Effector CD4-positive, alpha-beta T cell (primary cell): ENCODE data around the gene STAMBPL1.

Experiments
- DNase-seq: peaks from one replicate; pipeline ENCODE4 v3.0.0-alpha.2; 2020

Gene STAMBPL1

DNA sequence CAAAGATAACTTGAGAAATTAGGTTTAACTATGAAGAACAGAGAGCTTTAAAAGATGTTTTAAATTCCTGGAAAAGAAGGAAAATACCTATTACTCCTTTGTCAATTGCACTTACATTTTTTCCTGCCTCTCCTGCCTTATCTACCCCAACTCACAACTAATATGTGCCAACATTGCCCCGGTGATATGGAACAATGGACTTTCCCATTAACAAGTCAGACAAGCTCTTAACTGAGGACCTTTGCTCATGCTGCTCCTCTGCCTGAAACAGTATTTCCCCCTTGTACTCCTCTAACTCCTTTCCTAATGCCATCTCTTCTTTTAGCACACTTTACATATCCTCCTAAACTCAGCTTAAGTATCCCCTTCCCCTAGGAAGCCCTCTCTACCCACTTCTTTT lies 77.3 kb downstream of the STAMBPL1 start:
- no peak for DNase-seq

DNA sequence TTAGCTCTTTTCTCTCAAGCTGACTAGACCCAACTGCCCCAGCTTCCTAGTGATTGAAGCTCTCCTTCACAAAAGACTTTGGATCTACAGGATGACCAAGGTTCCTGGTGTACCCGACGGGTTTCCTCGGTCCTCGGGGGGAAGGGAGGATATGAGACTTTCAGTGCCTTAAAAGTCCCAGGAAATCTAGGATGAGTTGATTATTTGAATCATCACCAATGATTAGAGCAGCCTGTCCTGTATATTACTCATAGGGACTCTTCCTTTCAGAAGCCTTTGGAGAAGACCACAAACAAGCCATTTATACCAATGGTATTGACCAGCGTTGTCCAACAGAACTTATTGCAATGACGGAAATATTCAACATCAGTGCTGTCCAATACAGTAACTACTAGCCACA lies 78.7 kb downstream of the STAMBPL1 start:
- no peak for DNase-seq

DNA sequence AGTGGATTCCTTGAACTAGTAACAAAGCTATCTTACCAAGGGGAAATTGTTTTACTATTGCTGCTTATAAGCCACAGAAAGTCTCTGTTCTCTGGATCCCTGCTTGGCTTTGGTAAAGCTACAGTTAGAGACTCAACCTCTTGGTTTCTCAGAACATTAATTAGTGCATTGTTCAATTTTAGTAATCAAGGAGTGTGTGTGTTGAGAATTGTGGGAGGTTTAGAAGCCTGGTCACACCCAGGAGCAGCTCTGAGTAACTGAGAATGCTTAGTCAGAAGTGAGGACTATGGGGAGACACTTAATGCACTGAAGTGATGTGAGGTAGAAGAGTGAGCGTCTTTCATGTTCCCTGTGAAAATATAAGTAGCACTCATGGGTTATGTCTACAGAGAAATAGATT lies 80.8 kb downstream of the STAMBPL1 start:
- DNase-seq, result no peak

DNA sequence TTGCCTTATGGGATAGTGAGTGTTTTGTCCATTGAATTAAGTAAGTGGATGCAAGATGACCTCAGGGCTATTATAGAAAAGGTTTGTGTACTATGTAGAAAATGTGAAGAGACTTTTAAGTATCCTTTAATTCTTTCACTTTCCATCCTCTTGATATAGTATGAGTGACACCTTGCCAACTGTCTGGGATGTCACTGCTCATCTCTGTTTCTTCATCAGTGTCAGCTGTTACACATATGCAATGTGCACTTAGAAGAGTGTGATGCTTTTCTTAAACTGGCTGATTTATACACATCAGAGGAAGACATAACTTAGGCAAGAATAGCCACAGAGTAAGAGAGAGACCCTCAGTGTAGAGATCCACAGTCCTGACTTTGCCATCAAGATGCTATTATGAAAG lies 81.2 kb downstream of the STAMBPL1 start:
- DNase-seq, result no peak

DNA sequence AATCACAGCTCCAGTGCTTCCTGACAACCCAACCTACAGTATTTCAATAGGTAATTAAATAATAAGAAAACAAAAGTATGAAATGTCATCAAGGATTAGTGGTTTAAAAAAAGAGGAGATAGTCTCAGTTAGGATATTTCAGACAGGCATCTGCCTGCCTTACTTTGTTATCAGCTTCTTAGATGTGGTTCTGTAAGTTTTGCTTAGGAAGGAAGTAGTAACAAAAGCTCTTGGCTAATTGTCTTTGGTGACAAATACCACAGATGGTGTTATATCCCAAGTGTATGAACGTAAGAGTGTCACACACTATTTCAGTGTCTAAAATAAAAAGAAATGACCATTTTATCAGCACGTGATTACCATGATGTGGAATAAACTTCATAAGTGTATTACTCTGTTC lies 82.3 kb downstream of the STAMBPL1 start:
- no peak for DNase-seq

DNA sequence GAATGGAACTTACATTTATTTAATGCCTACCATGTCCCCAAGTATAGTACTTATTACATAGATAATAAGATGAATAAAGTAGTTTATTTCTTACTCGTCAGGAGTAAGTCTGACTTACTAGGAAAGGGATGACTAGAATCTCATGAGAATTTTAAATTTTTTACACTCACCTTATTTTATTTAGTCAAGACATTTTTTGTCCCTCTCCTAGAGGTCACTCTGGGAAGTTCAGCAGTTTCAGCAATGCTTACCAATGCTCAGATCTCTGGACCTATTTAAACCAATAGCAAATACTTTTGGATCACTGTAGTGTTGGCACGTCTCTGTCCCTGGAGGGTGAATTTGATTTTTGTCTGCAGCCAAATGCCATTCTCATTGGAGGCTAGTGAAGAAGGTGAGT lies 83.3 kb downstream of the STAMBPL1 start:
- DNase-seq, result no peak

DNA sequence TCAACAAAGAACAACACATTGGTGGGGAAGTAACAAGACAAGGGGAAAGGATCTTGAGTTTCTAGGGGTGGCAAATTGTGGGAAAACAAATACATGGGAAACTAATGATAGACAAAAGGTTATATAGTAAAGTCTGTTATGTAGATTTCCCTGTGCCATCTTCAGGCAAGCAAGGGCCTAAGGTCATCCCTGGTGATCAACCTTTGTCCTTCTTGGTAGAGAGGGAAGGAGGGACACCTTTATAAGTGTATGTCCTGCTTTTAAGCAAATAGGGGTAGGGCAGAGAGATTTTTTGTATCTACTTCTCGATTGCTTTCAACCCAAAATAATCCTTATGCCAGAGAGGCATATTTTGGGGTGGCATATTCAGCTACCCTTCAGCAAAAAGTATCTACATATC lies 84.3 kb downstream of the STAMBPL1 start:
- DNase-seq, result no peak

DNA sequence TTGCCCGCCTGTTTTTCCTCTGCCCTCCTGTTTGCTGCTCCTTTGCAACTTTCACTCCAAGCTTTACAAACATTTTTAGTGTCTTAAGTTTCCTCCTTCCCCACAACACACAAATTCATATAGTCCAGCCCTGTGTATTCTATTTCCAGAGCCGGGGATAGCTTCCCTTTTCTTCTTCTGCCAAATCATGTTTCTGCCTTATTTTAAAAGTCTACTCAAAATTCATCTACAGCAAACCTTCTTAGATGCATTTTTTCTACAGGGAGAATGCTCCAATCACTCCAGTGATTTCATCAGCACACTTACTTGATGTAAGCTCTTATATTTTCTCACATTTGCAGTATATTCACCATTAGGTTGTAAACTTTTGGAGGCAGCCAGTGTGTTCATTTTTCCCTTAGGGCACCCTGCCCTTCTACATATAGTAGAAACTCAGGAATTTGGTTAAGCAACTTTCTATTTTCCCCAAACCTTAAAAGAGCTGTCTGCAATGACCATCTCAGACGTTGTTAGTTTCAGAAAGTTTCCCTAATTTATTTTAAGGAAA lies 84.9 kb downstream of the STAMBPL1 start:
- no peak for DNase-seq

DNA sequence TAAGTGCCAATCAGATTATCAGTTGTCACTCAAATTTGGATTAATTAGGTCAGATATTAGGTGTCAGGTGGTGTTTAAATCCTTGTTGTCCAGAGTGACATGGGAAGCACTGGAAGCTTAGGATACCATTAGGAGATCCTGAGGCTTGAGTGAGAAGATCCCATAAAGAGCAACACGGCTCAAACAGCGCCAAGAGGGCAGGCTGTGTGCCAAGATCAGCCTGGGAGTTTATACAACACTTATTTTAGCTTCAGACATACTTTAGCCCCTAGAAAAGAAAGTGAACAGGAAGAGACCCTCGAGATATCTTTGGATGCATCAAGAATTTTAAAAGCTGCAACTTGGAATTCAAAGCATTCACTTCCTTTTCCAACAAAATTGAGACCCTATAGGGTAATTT lies 86.8 kb downstream of the STAMBPL1 start:
- DNase-seq, result no peak

DNA sequence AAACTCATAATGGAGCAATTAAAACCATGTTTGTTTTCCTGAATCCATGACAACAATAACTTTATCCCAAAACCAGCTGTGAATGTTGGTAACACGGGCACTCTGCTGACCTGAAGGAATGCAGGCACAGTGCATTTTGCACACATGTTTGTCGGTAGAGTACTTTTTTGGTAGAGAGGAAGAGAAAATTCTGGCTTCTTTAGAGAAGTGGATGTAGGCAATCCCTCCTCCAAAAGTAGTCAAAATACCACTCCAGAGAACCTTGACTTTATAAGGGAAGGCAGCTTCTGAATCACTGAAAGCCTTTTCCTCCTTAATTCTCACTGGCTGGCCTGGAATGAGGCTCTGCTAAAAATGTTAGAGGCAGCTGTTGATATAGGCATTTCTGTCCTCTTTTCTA lies 88.3 kb downstream of the STAMBPL1 start:
- no peak for DNase-seq

DNA sequence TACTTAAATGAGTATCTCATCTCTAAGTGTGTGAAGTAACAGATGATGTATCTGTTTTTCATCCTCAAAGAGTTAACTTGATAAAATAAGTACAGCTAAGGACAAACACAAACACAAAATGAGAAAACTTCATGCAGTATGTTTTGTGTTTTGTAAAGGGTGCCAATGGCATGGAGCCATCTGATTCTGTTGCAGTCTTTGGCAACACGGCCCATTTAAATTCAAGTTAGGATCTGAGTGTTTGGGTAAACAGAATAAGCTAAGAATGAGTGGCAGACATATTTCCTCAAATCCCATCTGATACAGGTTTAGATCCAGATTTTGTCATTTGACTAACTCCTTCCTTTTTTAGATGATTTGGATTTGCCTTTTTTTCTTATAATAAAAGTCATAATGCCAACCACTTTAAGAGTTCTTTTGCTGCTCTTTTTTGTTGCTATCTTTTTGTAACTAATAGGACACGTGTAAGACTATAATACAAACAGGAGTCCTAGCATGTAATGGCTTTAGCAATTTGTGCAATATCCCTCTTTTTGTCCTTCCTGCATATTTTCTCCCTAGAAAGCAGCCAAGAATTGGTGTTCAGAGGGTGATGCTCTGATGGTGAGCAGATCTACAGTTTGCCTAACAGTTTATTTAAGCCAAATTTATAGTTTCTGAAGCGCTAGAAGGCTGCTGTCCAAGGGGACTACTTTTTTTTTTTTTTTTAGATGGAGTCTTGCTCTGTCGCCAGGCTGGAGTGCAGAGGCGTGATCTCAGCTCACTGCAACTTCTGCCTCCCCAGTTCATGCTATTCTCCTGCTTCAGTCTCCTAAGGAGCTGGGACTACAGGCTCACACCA lies 91.4 kb downstream of the STAMBPL1 start:
- no peak for DNase-seq
